Keratinocyte (primary cell): ENCODE data around the gene NFIC. TPM values are rescaled to one million over a fixed set of nuclear protein-coding genes. Genes with fewer than 3 reads are reported as not detected.
A peak's percentile ranks its signal among the peaks of the same experiment; 100 is the strongest.

ENCODE experiments used
- DNase-seq: peaks from one replicate; pipeline ENCODE4 v3.0.0-alpha.2; 2011; ENCODE audit warnings: low read depth, missing footprints, low spot score
- FAIRE-seq: peaks from 2 replicates; lab custom pipeline; 2011; peaks lifted over from hg19 to GRCh38; lab: Jason Lieb, UNC
- H2AFZ ChIP-seq: 2 replicates; pipeline ENCODE4 v1.6.0; 2012; ENCODE audit warnings: low read length, control low read depth, inconsistent platforms; ENCODE audit not compliant: control insufficient read depth
- H3K27ac ChIP-seq: 2 replicates; pipeline ENCODE4 v1.5.1; 2011; ENCODE audit warnings: low read length; ENCODE audit not compliant: control insufficient read depth, insufficient read depth
- H3K27me3 ChIP-seq: 3 replicates; pipeline ENCODE4 v1.6.0; 2011; ENCODE audit warnings: low read length; ENCODE audit not compliant: control insufficient read depth, insufficient read depth; ENCODE audit errors: extremely low read depth
- H3K36me3 ChIP-seq, 2 experiments: 2 replicates in 1 of 2; 3 replicates in 1 of 2; pipeline ENCODE4 v1.5.1; 2011; ENCODE audit warnings: low read length in 2 of 2, mild to moderate bottlenecking in 1 of 2; ENCODE audit not compliant: control insufficient read depth in 2 of 2, insufficient read depth in 2 of 2; ENCODE audit errors: extremely low read depth in 1 of 2
- H3K4me1 ChIP-seq: 3 replicates; pipeline ENCODE4 v1.5.1; 2011; ENCODE audit warnings: low read length; ENCODE audit not compliant: control insufficient read depth, insufficient read depth; ENCODE audit errors: extremely low read depth
- H3K4me2 ChIP-seq: 3 replicates; pipeline ENCODE4 v1.6.0; 2011; ENCODE audit warnings: low read depth, low read length; ENCODE audit not compliant: control insufficient read depth, insufficient read depth; ENCODE audit errors: extremely low read depth
- H3K4me3 ChIP-seq, 3 experiments: fragments of 200-600 bp in 1 of 3; sonication (generic) in 1 of 3; 2 replicates in 2 of 3; 3 replicates in 1 of 3; pipeline ENCODE4 v1.5.1; 2011 to 2016; ENCODE audit warnings: low read length in 3 of 3, mild to moderate bottlenecking in 3 of 3, control low read depth in 2 of 3, inconsistent platforms in 1 of 3, low read depth in 1 of 3, mixed read lengths in 1 of 3, mixed run types in 1 of 3, moderate library complexity in 1 of 3; ENCODE audit not compliant: control insufficient read depth in 2 of 3, insufficient read depth in 2 of 3; ENCODE audit errors: extremely low read depth in 1 of 3
- H3K79me2 ChIP-seq: 2 replicates; pipeline ENCODE4 v1.6.0; 2012; ENCODE audit warnings: low read length; ENCODE audit not compliant: control insufficient read depth, insufficient read depth
- H3K9ac ChIP-seq: 3 replicates; pipeline ENCODE4 v1.6.0; 2011; ENCODE audit warnings: low read length; ENCODE audit not compliant: control insufficient read depth, insufficient read depth; ENCODE audit errors: extremely low read depth
- H3K9me1 ChIP-seq: 3 replicates; pipeline ENCODE4 v1.6.0; 2011; ENCODE audit warnings: low read length; ENCODE audit not compliant: control insufficient read depth, insufficient read depth; ENCODE audit errors: extremely low read depth
- H3K9me3 ChIP-seq: 2 replicates; pipeline ENCODE4 v1.5.1; 2012; ENCODE audit warnings: low read depth, low read length; ENCODE audit not compliant: control insufficient read depth
- H4K20me1 ChIP-seq: 3 replicates; pipeline ENCODE4 v1.6.0; 2011; ENCODE audit warnings: low read length; ENCODE audit not compliant: control insufficient read depth, insufficient read depth; ENCODE audit errors: extremely low read depth
- EZH2 ChIP-seq: IDR thresholded peaks from one replicate; pipeline ENCODE4 v1.6.1; 2012; ENCODE audit warnings: inconsistent platforms, mild to moderate bottlenecking, low read length, moderate library complexity
- dilution Hi-C: fragments of 300-500 bp; cut with MboI; formaldehyde crosslinking; loops from one replicate; pipeline ENCODE4 v1.7.0; 2020; ENCODE audit warnings: low sequenced_read_pairs; ENCODE audit not compliant: extremely low pct_ligation_motif_present
- polyA plus RNA-seq, 5 experiments: library from polyadenylated mRNA; depleted of rRNA in 3 of 5; stranded (reverse) in 3 of 5; stranded (forward) in 1 of 5; unstranded in 1 of 5; fragments of >200 nt; gene quantifications; 1 replicate in 1 of 5; 2 replicates in 3 of 5; 3 replicates in 1 of 5; pipeline versions ENCODE4 v1.2.1 to v1.2.3, GENCODE V29; 2011 to 2012; ENCODE audit warnings: missing spikeins in 2 of 5, low read depth in 1 of 5, low replicate concordance in 1 of 5
- TF ChIP-seq, protein P1 (sequence below), 3 experiments: IDR thresholded peaks in 1 of 3; conservative IDR thresholded peaks in 1 of 3; optimal IDR thresholded peaks in 1 of 3; 2 replicates in 2 of 3; 3 replicates in 1 of 3; pipeline versions ENCODE3 to v1.5.1; 2011; ENCODE audit warnings: low read length in 3 of 3, mild to moderate bottlenecking in 3 of 3, moderate library complexity in 2 of 3, control low read depth in 1 of 3, inconsistent platforms in 1 of 3; ENCODE audit not compliant: insufficient read depth in 2 of 3; ENCODE audit errors: extremely low read depth in 1 of 3

Gene NFIC
- polyA plus RNA-seq, 1 donor (not counting 4 experiments of a cell fraction or from before 2014, with no cell fraction given): 2.4 TPM

DNA sequence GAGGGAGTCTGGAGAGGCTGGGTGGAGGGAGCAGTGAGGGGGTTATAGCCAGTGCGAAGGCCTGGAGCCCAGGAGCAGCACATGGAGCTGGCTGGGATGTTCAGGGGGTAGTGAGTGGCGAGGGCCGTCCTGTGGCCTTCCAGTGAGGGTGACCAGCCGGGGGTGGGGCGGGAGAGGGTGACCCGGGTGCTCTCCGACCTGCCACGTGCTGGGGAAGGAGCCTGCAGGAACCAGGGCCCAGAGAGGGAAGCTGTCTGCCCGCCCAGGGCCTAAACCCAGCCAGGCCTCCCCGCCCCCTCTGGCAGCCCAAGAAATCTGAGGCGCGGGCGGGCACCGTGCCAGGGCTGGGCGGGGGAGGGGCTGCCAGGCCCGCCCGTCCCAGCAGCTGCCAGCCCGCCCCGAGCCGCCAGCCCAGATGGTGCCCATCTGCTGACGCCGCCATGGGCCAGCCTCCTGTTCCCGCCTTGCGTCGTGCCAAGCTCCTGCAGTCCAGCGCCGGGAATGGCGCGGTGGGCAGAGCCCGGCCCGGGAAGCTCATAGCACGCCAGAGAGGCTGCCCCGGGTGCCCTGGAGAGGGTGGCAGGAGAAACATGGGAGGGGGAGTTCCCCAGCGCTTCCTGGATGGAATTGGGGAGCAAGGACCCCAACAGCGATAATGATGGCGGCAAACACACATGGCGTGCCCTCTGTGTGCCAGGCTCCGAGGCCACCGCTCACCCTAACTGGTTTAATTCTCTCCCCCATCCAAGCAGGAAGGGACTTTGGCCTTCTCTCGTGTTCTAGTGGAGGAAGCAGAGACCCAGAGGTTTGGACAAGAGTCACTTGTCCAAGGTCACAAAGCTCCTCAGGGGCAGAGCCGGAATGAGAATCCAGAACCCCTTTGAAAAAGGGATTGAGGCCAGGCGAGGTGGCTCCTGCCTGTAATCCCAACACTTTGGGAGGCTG is 21.5 kb downstream of the NFIC start:
- FAIRE-seq (no peak), DNase-seq (no peak)
- Histone ChIP-seq H3K27ac (peak overlapping the region; percentile 64), H3K36me3 (peaks cover 5 to 11% of the 10 kb centered on the region in 2 experiments), H3K9ac (peak overlapping the region; percentile 54), H3K4me1 (peaks cover 29% of the 10 kb centered on the region), H3K9me3 (no peaks in the 10 kb centered on the region), H2AFZ (no peak overlapping the region), H3K4me2 (peak overlapping the region; percentile 41), H4K20me1 (peaks cover 14% of the 10 kb centered on the region), H3K4me3 (no peak overlapping the region), H3K9me1 (no peaks in the 10 kb centered on the region), H3K79me2 (peaks cover 83% of the 10 kb centered on the region), H3K27me3 (no peaks in the 10 kb centered on the region)
- TF ChIP-seq EZH2: no peak
- TF ChIP-seq, protein P1, sequence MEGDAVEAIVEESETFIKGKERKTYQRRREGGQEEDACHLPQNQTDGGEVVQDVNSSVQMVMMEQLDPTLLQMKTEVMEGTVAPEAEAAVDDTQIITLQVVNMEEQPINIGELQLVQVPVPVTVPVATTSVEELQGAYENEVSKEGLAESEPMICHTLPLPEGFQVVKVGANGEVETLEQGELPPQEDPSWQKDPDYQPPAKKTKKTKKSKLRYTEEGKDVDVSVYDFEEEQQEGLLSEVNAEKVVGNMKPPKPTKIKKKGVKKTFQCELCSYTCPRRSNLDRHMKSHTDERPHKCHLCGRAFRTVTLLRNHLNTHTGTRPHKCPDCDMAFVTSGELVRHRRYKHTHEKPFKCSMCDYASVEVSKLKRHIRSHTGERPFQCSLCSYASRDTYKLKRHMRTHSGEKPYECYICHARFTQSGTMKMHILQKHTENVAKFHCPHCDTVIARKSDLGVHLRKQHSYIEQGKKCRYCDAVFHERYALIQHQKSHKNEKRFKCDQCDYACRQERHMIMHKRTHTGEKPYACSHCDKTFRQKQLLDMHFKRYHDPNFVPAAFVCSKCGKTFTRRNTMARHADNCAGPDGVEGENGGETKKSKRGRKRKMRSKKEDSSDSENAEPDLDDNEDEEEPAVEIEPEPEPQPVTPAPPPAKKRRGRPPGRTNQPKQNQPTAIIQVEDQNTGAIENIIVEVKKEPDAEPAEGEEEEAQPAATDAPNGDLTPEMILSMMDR (optimal IDR thresholded peaks at IDR 0.05 in 1 of 3, IDR thresholded peaks at IDR 0.05 in 1 of 3, conservative IDR thresholded peaks at IDR 0.05 in 1 of 3; ENCODE audit: extremely low read depth in 1 of 3, insufficient read depth in 2 of 3, low read length in 3 of 3): no peak
- dilution Hi-C loops: no loop called here

DNA sequence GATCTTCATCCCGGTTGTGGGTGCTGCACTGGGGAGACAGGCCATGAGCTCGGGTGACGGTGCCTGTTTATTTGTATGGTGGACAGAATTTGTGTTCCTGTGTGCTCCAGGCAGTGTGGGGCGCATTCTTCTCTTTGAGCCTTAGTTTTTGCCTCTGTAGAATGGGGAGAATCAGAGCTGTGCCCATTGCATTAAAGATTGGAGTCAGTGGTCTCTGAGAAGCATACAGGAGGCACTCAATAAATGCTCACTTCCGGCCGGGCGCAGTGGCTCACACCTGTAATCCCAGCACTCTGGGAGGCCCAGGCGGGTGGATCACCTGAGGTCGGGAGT is 23.0 kb downstream of the NFIC start:
- peaks cover 5% of the 10 kb centered on the region for H4K20me1 ChIP-seq
- peaks cover 25% of the 10 kb centered on the region for H3K4me1 ChIP-seq
- no peaks in the 10 kb centered on the region for H3K9me1 ChIP-seq
- no peak overlapping the region for H3K4me2 ChIP-seq
- peaks cover 0 to 9% of the 10 kb centered on the region in 2 experiments for H3K36me3 ChIP-seq
- TF ChIP-seq EZH2: no peak
- TF ChIP-seq, protein P1 (optimal IDR thresholded peaks at IDR 0.05 in 1 of 3, IDR thresholded peaks at IDR 0.05 in 1 of 3, conservative IDR thresholded peaks at IDR 0.05 in 1 of 3; ENCODE audit: extremely low read depth in 1 of 3, insufficient read depth in 2 of 3, low read length in 3 of 3): no peak
- no peak overlapping the region for H3K9ac ChIP-seq
- H3K79me2 ChIP-seq: peaks cover 75% of the 10 kb centered on the region
- no peaks in the 10 kb centered on the region for H3K9me3 ChIP-seq
- no peak for FAIRE-seq
- no peak overlapping the region for H2AFZ ChIP-seq
- no peak for DNase-seq
- no peak overlapping the region for H3K27ac ChIP-seq
- H3K27me3 ChIP-seq: no peaks in the 10 kb centered on the region
- dilution Hi-C loops: no loop called here
- no peak overlapping the region for H3K4me3 ChIP-seq
